AG04449 (cell line): Measurements from ENCODE around the gene TPO.

Source experiments
- CTCF ChIA-PET: fragments of 350-600 bp; formaldehyde crosslinking; extraction: SDS; loops from one replicate; lab custom pipeline; 2021; ENCODE audit warnings: antibody characterized with exemption; lab: Yijun Ruan, JAX
- POLR2A ChIA-PET: fragments of 400-600, 350-600 bp; formaldehyde crosslinking; extraction: SDS; loops from one replicate; lab custom pipeline; 2020; ENCODE audit warnings: antibody characterized with exemption, inconsistent platforms; lab: Yijun Ruan, JAX
- DNase-seq: peaks from one replicate; pipeline ENCODE4 v3.0.0-alpha.2; 2010; ENCODE audit warnings: low read depth, low spot score
- H3K4me3 ChIP-seq: 2 replicates; pipeline ENCODE4 v1.5.1; 2011; ENCODE audit warnings: low read depth, mild to moderate bottlenecking, control low read depth, low read length
- TF ChIP-seq, protein P1 (sequence below): IDR thresholded peaks from one replicate; pipeline ENCODE4 v1.5.1; 2011; ENCODE audit warnings: mild to moderate bottlenecking, moderate library complexity, low read length, control low read depth, inconsistent platforms; ENCODE audit not compliant: insufficient read depth; ENCODE audit errors: missing control alignments

Gene TPO

GRCh38 chr2:1518867-1519530 is 105.7 kb downstream of the TPO start:
- ChIA-PET CTCF (interaction anchor here (1.5 kb wide), 2 partner anchors 26 to 32 kb away, joined by 3 to 8 read pairs; no protein-coding TSS in a partner anchor), POLR2A (no interaction called here)
- TF ChIP-seq, protein P1, sequence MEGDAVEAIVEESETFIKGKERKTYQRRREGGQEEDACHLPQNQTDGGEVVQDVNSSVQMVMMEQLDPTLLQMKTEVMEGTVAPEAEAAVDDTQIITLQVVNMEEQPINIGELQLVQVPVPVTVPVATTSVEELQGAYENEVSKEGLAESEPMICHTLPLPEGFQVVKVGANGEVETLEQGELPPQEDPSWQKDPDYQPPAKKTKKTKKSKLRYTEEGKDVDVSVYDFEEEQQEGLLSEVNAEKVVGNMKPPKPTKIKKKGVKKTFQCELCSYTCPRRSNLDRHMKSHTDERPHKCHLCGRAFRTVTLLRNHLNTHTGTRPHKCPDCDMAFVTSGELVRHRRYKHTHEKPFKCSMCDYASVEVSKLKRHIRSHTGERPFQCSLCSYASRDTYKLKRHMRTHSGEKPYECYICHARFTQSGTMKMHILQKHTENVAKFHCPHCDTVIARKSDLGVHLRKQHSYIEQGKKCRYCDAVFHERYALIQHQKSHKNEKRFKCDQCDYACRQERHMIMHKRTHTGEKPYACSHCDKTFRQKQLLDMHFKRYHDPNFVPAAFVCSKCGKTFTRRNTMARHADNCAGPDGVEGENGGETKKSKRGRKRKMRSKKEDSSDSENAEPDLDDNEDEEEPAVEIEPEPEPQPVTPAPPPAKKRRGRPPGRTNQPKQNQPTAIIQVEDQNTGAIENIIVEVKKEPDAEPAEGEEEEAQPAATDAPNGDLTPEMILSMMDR = no peak
- H3K4me3 ChIP-seq = no peak overlapping the region
- no peak for DNase-seq

GRCh38 chr2:1521191-1521877 is 108.1 kb downstream of the TPO start:
- POLR2A ChIA-PET = no interaction called here
- no peak overlapping the region for H3K4me3 ChIP-seq
- TF ChIP-seq, protein P1 = no peak
- DNase-seq = no peak
- CTCF ChIA-PET = no interaction called here

DNA sequence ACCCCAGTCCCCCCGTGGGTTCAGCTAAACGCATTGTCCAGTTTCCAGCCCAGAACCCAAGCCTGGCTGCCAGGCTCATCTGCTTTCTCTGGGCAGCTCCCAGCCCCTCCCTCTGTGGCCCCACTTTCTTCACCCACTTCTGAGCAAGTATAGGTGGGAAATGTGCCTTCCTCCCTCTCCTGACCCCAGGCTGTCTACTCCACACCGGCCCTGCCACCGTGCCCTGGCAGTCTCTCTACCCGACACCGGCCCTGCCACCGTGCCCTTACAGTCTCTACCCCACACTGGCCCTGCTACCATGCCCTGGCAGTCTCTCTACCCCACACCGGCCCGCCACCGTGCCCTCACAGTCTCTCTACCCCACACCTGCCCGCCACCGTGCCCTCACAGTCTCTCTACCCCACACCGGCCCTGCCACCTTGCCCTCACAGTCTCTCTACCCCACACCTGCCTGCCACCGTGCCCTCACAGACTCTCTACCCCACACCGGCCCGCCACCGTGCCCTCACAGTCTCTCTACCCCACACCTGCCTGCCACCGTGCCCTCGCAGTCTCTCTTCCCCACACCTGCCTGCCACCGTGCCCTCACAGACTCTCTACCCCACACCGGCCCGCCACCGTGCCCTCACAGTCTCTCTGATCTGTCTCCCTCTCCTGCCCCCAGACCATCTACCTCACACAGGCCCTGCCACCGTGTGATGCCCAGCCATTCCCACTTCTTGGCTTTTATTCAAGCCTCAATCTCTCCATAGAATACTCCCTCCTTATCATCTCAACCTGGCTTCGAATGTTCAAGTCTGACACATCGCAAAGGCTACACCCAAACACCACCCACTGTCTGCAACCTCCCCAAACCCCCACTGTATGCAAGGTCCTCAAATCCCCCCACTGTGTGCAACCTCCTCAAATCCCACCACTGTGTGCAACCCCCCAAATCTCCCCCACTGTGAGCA is 108.9 kb downstream of the TPO start:
- DNase-seq = no peak
- CTCF ChIA-PET = no interaction called here
- H3K4me3 ChIP-seq = no peak overlapping the region
- POLR2A ChIA-PET = no interaction called here
- TF ChIP-seq, protein P1 = no peak

DNA sequence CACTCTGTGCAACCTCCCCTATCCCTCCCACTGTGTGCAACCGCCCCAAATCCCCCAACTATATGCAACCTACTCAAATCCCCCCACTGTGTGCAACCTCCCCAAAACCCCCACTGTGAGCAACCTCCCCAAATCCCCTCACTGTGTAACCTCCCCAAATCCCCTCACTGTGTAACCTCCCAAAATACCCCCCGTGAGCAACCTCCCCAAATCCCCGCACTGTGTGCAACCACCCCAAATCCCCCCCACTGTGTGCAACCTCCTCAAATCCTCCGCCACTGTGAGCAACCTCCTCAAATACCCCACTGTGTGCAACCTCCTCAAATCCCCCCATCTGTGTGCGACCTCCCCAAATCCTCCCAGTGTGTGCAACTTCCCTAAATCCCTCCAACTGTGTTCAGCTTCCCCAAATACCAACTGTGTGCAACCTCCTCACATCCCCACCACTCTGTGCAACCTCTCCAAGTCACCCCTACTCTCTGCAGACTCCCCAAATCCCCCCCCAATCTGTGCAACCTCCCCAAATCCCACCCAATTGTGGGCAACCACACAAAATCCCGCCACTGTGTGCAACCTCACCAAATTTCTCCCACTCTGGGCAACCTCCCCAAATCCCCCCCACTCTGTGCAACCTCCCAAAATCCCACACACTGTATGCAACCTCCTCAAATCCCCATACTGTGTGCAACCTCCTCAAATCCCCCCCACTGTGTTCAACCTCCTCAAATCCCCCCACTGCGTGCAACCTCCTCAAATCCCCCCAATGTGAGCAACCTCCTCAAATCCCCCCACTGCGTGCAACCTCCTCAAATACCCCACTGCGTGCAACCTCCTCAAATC is 114.1 kb downstream of the TPO start:
- CTCF ChIA-PET = no interaction called here
- no peak overlapping the region for H3K4me3 ChIP-seq
- POLR2A ChIA-PET = no interaction called here
- TF ChIP-seq, protein P1 = no peak
- DNase-seq = no peak

DNA sequence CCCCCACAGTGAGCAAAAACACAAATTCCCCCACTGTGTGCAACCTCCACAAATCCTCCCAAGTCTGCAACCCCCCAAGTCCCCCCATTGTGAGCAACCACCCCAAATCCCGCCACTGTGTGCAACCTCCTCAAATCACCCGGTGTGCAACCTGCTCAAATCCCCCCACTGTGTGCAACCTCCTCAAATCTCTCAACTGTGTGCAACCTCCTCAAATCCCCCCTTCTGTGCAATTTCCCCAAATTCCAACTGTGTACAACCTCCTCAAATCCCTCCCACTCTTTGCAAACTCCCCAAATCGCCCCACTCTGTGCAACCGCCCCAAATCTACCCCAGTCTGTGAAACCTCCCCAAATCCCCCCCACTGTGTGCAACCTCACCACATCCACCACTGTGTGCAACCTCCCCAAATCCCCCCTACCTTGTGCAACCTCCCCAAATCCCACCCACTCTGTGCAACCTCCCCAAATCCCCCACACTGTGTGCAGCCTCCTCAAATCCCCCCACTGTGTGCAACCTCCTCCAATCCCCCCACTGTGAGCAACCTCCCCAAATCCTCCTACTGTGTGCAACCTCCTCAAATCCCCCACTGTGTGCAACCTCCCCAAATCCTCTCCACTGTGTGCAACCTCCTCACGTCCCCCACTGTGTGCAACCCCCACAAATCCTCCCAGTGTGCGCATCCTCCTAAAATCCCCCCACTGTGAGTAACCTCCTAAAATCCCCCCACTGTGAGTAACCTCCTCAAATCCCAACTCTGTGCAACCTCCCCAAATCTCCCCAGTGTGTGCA is 115.2 kb downstream of the TPO start:
- ChIA-PET POLR2A (no interaction called here), CTCF (no interaction called here)
- DNase-seq = no peak
- TF ChIP-seq, protein P1 = no peak
- no peak overlapping the region for H3K4me3 ChIP-seq
